H1 (cell line): ENCODE measurements around the gene ZYG11B. TPM values are rescaled to one million over a fixed set of nuclear protein-coding genes. Genes with fewer than 3 reads are reported as not detected.

Source experiments
- ASH2L ChIP-seq: fragments of 200-600, 300-600 bp; sonication (generic); IDR thresholded peaks from one replicate; pipeline ENCODE4 v1.7.1; 2017; ENCODE audit warnings: low read length
- CHD1 ChIP-seq: IDR thresholded peaks from 2 replicates; pipeline ENCODE4 v1.6.1; 2012; ENCODE audit warnings: low read depth, low read length, improper control_type of control experiment
- CTBP2 ChIP-seq: IDR thresholded peaks from 2 replicates; pipeline ENCODE4 v1.7.0; 2011; ENCODE audit warnings: borderline replicate concordance, mild to moderate bottlenecking, moderate library complexity, mixed read lengths, low read length; ENCODE audit not compliant: insufficient read depth, insufficient read length
- JUND ChIP-seq: IDR thresholded peaks from 2 replicates; pipeline ENCODE4 v1.6.1; 2011; ENCODE audit warnings: mild to moderate bottlenecking, improper control_type of control experiment, low read length
- KDM4A ChIP-seq: IDR thresholded peaks from one replicate; pipeline ENCODE4 v1.7.1; 2012; ENCODE audit warnings: low read depth, mild to moderate bottlenecking, moderate library complexity, low read length, inconsistent platforms; ENCODE audit not compliant: severe bottlenecking
- PHF8 ChIP-seq: fragments of 200-600 bp; sonication (generic); conservative IDR thresholded peaks from 2 replicates; pipeline ENCODE4 v1.7.1; 2012; ENCODE audit warnings: low read depth, mild to moderate bottlenecking, inconsistent platforms, low read length, moderate library complexity
- POLR2A ChIP-seq, 2 experiments: IDR thresholded peaks; 1 replicate in 1 of 2; 2 replicates in 1 of 2; pipeline ENCODE4 v1.6.1; 2011; ENCODE audit warnings: low read depth in 2 of 2, low read length in 2 of 2, mild to moderate bottlenecking in 2 of 2; ENCODE audit errors: control extremely low read depth in 1 of 2
- POU5F1 ChIP-seq: IDR thresholded peaks from 2 replicates; pipeline ENCODE4 v1.6.1; 2011; ENCODE audit warnings: low read depth, mild to moderate bottlenecking, low read length, moderate library complexity
- SP2 ChIP-seq: IDR thresholded peaks from 2 replicates; pipeline ENCODE4 v1.6.1; 2012; ENCODE audit warnings: mild to moderate bottlenecking, low read length, inconsistent platforms
- TBP ChIP-seq: IDR thresholded peaks from 2 replicates; pipeline ENCODE4 v1.6.1; 2011; ENCODE audit warnings: low read depth, low read length, improper control_type of control experiment
- TCF12 ChIP-seq: IDR thresholded peaks from 2 replicates; pipeline ENCODE4 v1.6.1; 2011; ENCODE audit warnings: low read depth, mild to moderate bottlenecking, low read length
- polyA plus RNA-seq, 7 experiments: library from polyadenylated mRNA; depleted of rRNA in 3 of 7; stranded (reverse) in 5 of 7; unstranded in 2 of 7; fragments of >200 nt in 5 of 7; fragments of 200-250 nt in 2 of 7; gene quantifications; 1 replicate in 5 of 7; 2 replicates in 1 of 7; 4 replicates in 1 of 7; pipeline versions ENCODE4 v1.2.1 to v1.2.3, GENCODE V29; 2011 to 2013; ENCODE audit warnings: missing spikeins in 2 of 7, mixed read lengths in 2 of 7
- total RNA-seq: library from RNA; stranded (reverse); fragmentation: NEBNext Ultra II Directional; extraction: Animal tissue kit (Norgen Biotek cat#: 25700); gene quantifications from 2 replicates; pipeline ENCODE4 v1.2.1, GENCODE V29; 2021

ZYG11B gene
- total and polyA plus RNA-seq, 2 of the 8 experiments (the other 6 are each of a cell fraction or from before 2014, with no cell fraction given): 4.4 to 20.9 TPM

GRCh38 chr1:52702886-52703787, 23.1 kb upstream of the ZYG11B start (continued):
- TF ChIP-seq SP2: no peak; the same call in 1 of the 2 replicates
- peak; percentile 93 for TF ChIP-seq KDM4A
- TF ChIP-seq POLR2A (IDR thresholded peaks at IDR 0.05; ENCODE audit: control extremely low read depth in 1 of 2, low read depth in 2 of 2, low read length in 2 of 2): peak in 1 of 2 experiments; percentile 76; a peak in 1 of 3 replicates
- TF ChIP-seq JUND: peak; percentile 67; the same call in 1 of the 2 replicates
- peak; percentile 53 for TF ChIP-seq PHF8
- TF ChIP-seq TBP: no peak
- TF ChIP-seq POU5F1: no peak
- no peak for TF ChIP-seq CTBP2
- no peak for TF ChIP-seq CHD1
- peak; percentile 73 for TF ChIP-seq ASH2L
- no peak for TF ChIP-seq TCF12
